ENCODE data around the gene GALNTL6. TPM values are rescaled to one million over a fixed set of nuclear protein-coding genes. Genes with fewer than 3 reads are reported as not detected.

GALNTL6 gene
- total RNA-seq, 1 donor from 2014 or later: 0.61 TPM

- Mint-ChIP-seq H3K4me1 (ENCODE audit: low read depth, unreplicated experiment) (peaks cover 8% of the 10 kb centered on the region), H3K4me3 (ENCODE audit: unreplicated experiment) (no peak overlapping the region), H3K27ac (ENCODE audit: unreplicated experiment) (no peak overlapping the region), H3K27me3 (ENCODE audit: low read depth, unreplicated experiment) (no peaks in the 10 kb centered on the region), H3K9me3 (ENCODE audit: unreplicated experiment) (peaks cover 3% of the 10 kb centered on the region), H3K36me3 (ENCODE audit: low read depth, unreplicated experiment) (no peaks in the 10 kb centered on the region)
- H3K36me3 ChIP-seq (ENCODE audit: insufficient read depth, low read length): no peaks in the 10 kb centered on the region
- no peak for DNase-seq (ENCODE audit: low read depth)
- no peaks in the 10 kb centered on the region for H3K4me1 ChIP-seq (ENCODE audit: insufficient read depth, low read length)
- H2AFZ ChIP-seq (ENCODE audit: low read depth, low read length): no peak overlapping the region
- peaks cover 2% of the 10 kb centered on the region for H3K9me3 ChIP-seq (ENCODE audit: insufficient read depth, low read depth, low read length)
- no peak overlapping the region for H3K9ac ChIP-seq (ENCODE audit: low read length)
- no peaks in the 10 kb centered on the region for H4K20me1 ChIP-seq (ENCODE audit: insufficient read depth, low read length)
- H3K27ac ChIP-seq (ENCODE audit: low read depth, low read length): no peak overlapping the region
- H3K27me3 ChIP-seq (ENCODE audit: insufficient read depth, low read length): no peaks in the 10 kb centered on the region
- FAIRE-seq: no peak
- H3K4me3 ChIP-seq (ENCODE audit: insufficient read depth, low read depth, low read length): no peak overlapping the region
- H3K79me2 ChIP-seq (ENCODE audit: insufficient read depth, low read length): no peaks in the 10 kb centered on the region
- H3K4me2 ChIP-seq (ENCODE audit: low read length): no peak overlapping the region
- TF ChIP-seq, protein P1, sequence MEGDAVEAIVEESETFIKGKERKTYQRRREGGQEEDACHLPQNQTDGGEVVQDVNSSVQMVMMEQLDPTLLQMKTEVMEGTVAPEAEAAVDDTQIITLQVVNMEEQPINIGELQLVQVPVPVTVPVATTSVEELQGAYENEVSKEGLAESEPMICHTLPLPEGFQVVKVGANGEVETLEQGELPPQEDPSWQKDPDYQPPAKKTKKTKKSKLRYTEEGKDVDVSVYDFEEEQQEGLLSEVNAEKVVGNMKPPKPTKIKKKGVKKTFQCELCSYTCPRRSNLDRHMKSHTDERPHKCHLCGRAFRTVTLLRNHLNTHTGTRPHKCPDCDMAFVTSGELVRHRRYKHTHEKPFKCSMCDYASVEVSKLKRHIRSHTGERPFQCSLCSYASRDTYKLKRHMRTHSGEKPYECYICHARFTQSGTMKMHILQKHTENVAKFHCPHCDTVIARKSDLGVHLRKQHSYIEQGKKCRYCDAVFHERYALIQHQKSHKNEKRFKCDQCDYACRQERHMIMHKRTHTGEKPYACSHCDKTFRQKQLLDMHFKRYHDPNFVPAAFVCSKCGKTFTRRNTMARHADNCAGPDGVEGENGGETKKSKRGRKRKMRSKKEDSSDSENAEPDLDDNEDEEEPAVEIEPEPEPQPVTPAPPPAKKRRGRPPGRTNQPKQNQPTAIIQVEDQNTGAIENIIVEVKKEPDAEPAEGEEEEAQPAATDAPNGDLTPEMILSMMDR (IDR thresholded peaks at IDR 0.05; ENCODE audit: insufficient read depth, low read depth, low read length): no peak
- no peak for TF ChIP-seq EZH2 (IDR thresholded peaks at IDR 0.05; ENCODE audit: insufficient read depth, low read length)
Measured at GRCh38 chr4:172897046-172897445, 1083.8 kb downstream of the GALNTL6 start.

GRCh38 chr4:172898715-172899114, 1085.5 kb downstream of the GALNTL6 start:
- no peaks in the 10 kb centered on the region for H4K20me1 ChIP-seq (ENCODE audit: insufficient read depth, low read length)
- no peak overlapping the region for H3K9ac ChIP-seq (ENCODE audit: low read length)
- FAIRE-seq (no peak), DNase-seq (ENCODE audit: low read depth) (no peak)
- no peaks in the 10 kb centered on the region for H3K27me3 Mint-ChIP-seq (ENCODE audit: low read depth, unreplicated experiment)
- no peak overlapping the region for H2AFZ ChIP-seq (ENCODE audit: low read depth, low read length)
- H3K4me3 Mint-ChIP-seq (ENCODE audit: unreplicated experiment): no peak overlapping the region
- peaks cover 8% of the 10 kb centered on the region for H3K4me1 Mint-ChIP-seq (ENCODE audit: low read depth, unreplicated experiment)
- H3K9me3 ChIP-seq (ENCODE audit: insufficient read depth, low read depth, low read length): peaks cover 2% of the 10 kb centered on the region
- no peaks in the 10 kb centered on the region for H3K36me3 ChIP-seq (ENCODE audit: insufficient read depth, low read length)
- TF ChIP-seq, protein P1 (IDR thresholded peaks at IDR 0.05; ENCODE audit: insufficient read depth, low read depth, low read length): no peak
- TF ChIP-seq EZH2 (IDR thresholded peaks at IDR 0.05; ENCODE audit: insufficient read depth, low read length): no peak
- H3K4me1 ChIP-seq (ENCODE audit: insufficient read depth, low read length): no peaks in the 10 kb centered on the region
- H3K27ac ChIP-seq (ENCODE audit: low read depth, low read length): no peak overlapping the region
- H3K36me3 Mint-ChIP-seq (ENCODE audit: low read depth, unreplicated experiment): no peaks in the 10 kb centered on the region
- H3K4me2 ChIP-seq (ENCODE audit: low read length): no peak overlapping the region
- H3K79me2 ChIP-seq (ENCODE audit: insufficient read depth, low read length): no peaks in the 10 kb centered on the region
- no peak overlapping the region for H3K4me3 ChIP-seq (ENCODE audit: insufficient read depth, low read depth, low read length)
- no peaks in the 10 kb centered on the region for H3K27me3 ChIP-seq (ENCODE audit: insufficient read depth, low read length)
- H3K27ac Mint-ChIP-seq (ENCODE audit: unreplicated experiment): no peak overlapping the region
- H3K9me3 Mint-ChIP-seq (ENCODE audit: unreplicated experiment): peaks cover 2% of the 10 kb centered on the region

DNA sequence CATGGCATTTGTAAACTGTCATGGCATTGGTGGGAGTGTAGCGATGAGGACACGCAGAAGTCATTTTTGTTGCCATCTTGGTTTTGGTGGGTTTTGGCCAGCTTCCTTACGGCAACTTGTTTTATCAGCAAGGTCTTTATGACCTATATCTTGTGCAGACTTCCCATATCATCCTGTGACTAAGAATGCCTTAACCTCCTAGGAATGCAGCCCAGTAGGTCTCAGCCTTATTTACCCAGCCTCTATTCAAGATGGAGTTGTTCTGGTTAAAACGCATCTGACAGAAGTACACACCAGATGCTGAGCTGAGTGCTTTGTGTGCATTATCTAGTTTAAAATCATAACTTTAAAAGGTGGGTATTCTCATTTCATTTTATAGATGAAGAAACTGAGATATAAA, 1086.7 kb downstream of the GALNTL6 start:
- Histone ChIP-seq H3K4me3 (ENCODE audit: insufficient read depth, low read depth, low read length) (no peak overlapping the region), H3K9ac (ENCODE audit: low read length) (no peak overlapping the region), H3K4me1 (ENCODE audit: insufficient read depth, low read length) (no peaks in the 10 kb centered on the region), H3K79me2 (ENCODE audit: insufficient read depth, low read length) (no peaks in the 10 kb centered on the region), H3K27me3 (ENCODE audit: insufficient read depth, low read length) (no peaks in the 10 kb centered on the region), H3K36me3 (ENCODE audit: insufficient read depth, low read length) (no peaks in the 10 kb centered on the region), H2AFZ (ENCODE audit: low read depth, low read length) (no peak overlapping the region), H4K20me1 (ENCODE audit: insufficient read depth, low read length) (no peaks in the 10 kb centered on the region), H3K4me2 (ENCODE audit: low read length) (no peak overlapping the region), H3K9me3 (ENCODE audit: insufficient read depth, low read depth, low read length) (peaks cover 2% of the 10 kb centered on the region), H3K27ac (ENCODE audit: low read depth, low read length) (no peak overlapping the region)
- Mint-ChIP-seq H3K27me3 (ENCODE audit: low read depth, unreplicated experiment) (no peaks in the 10 kb centered on the region), H3K27ac (ENCODE audit: unreplicated experiment) (peak overlapping the region; percentile 60), H3K9me3 (ENCODE audit: unreplicated experiment) (no peaks in the 10 kb centered on the region), H3K36me3 (ENCODE audit: low read depth, unreplicated experiment) (no peaks in the 10 kb centered on the region), H3K4me1 (ENCODE audit: low read depth, unreplicated experiment) (peaks cover 8% of the 10 kb centered on the region), H3K4me3 (ENCODE audit: unreplicated experiment) (no peak overlapping the region)
- TF ChIP-seq EZH2 (IDR thresholded peaks at IDR 0.05; ENCODE audit: insufficient read depth, low read length): no peak
- TF ChIP-seq, protein P1 (IDR thresholded peaks at IDR 0.05; ENCODE audit: insufficient read depth, low read depth, low read length): no peak
- FAIRE-seq (no peak), DNase-seq (ENCODE audit: low read depth) (no peak)
